GM18505 (cell line): ENCODE data around the gene TGFBR2.
A peak's percentile ranks its signal among the peaks of the same experiment; 100 is the strongest.

Experiments used
- ATAC-seq: cut with Tn5 transposase; IDR thresholded peaks from one replicate; pipeline ENCODE4 v1.9.1; 2021; ENCODE audit not compliant: unreplicated experiment
- POLR2A ChIP-seq: IDR thresholded peaks from 4 replicates; pipeline ENCODE4 v1.6.1; 2011; ENCODE audit warnings: borderline replicate concordance; ENCODE audit not compliant: insufficient read depth, insufficient read length; ENCODE audit errors: extremely low read depth

TGFBR2 gene

GRCh38 chr3:30643763-30644462, 37.5 kb downstream of the TGFBR2 start:
- no peak for ATAC-seq
- TF ChIP-seq POLR2A, result no peak

GRCh38 chr3:30644615-30645014, 38.2 kb downstream of the TGFBR2 start:
- peak; percentile 47 for ATAC-seq
- TF ChIP-seq POLR2A, result no peak

- ATAC-seq, result no peak
- no peak for TF ChIP-seq POLR2A
These were observed 38.7 kb downstream of the TGFBR2 start for GRCh38 chr3:30645077-30645476.

GRCh38 chr3:30646181-30646876, 39.9 kb downstream of the TGFBR2 start:
- no peak for TF ChIP-seq POLR2A
- ATAC-seq, result no peak

- TF ChIP-seq POLR2A, result no peak
- no peak for ATAC-seq
These were observed 40.8 kb downstream of the TGFBR2 start for GRCh38 chr3:30646961-30647752.

GRCh38 chr3:30648670-30649357, 42.4 kb downstream of the TGFBR2 start:
- no peak for ATAC-seq
- no peak for TF ChIP-seq POLR2A

- ATAC-seq, result peak; percentile 79
These were observed 43.3 kb downstream of the TGFBR2 start for GRCh38 chr3:30649572-30650318.

GRCh38 chr3:30650348-30650995, 44.1 kb downstream of the TGFBR2 start:
- no peak for ATAC-seq
- no peak for TF ChIP-seq POLR2A

More at GRCh38 chr3:30649572-30650318, 43.3 kb downstream of the TGFBR2 start:
- no peak for TF ChIP-seq POLR2A

GRCh38 chr3:30654269-30654668, 47.9 kb downstream of the TGFBR2 start:
- no peak for TF ChIP-seq POLR2A
- ATAC-seq, result no peak

GRCh38 chr3:30655187-30655812, 48.9 kb downstream of the TGFBR2 start:
- no peak for TF ChIP-seq POLR2A
- ATAC-seq, result no peak

- no peak for TF ChIP-seq POLR2A
- no peak for ATAC-seq
These were observed 50.3 kb downstream of the TGFBR2 start for GRCh38 chr3:30656624-30657141.
